Measurements from ENCODE around the gene EFNA5. TPM values are rescaled to one million over a fixed set of nuclear protein-coding genes. Genes with fewer than 3 reads are reported as not detected.

Gene EFNA5
- total RNA-seq, 1 experiment from 2014 or later = 50.0 TPM

GRCh38 chr5:107607196-107607595, 63.5 kb downstream of the EFNA5 start:
- DNase-seq (ENCODE audit: extremely low read depth, low read depth) = no peak

- no peak for DNase-seq (ENCODE audit: extremely low read depth, low read depth)
These were observed 65.1 kb downstream of the EFNA5 start for GRCh38 chr5:107605596-107606125.

- DNase-seq (ENCODE audit: extremely low read depth, low read depth) = no peak
These were observed 65.7 kb downstream of the EFNA5 start for GRCh38 chr5:107604990-107605389.

GRCh38 chr5:107604146-107604910, 66.4 kb downstream of the EFNA5 start:
- DNase-seq (ENCODE audit: extremely low read depth, low read depth) = no peak

- DNase-seq (ENCODE audit: extremely low read depth, low read depth) = no peak
These were observed 67.4 kb downstream of the EFNA5 start for GRCh38 chr5:107603349-107603748.

- DNase-seq (ENCODE audit: extremely low read depth, low read depth) = no peak
These were observed 67.8 kb downstream of the EFNA5 start for GRCh38 chr5:107602896-107603295.

- DNase-seq (ENCODE audit: extremely low read depth, low read depth) = no peak
These were observed 69.7 kb downstream of the EFNA5 start for GRCh38 chr5:107601076-107601475.

- DNase-seq (ENCODE audit: extremely low read depth, low read depth) = no peak
These were observed 71.8 kb downstream of the EFNA5 start for GRCh38 chr5:107598958-107599357.

- DNase-seq (ENCODE audit: extremely low read depth, low read depth) = no peak
These were observed 72.9 kb downstream of the EFNA5 start for GRCh38 chr5:107597803-107598202.

GRCh38 chr5:107597247-107597646, 73.5 kb downstream of the EFNA5 start:
- DNase-seq (ENCODE audit: extremely low read depth, low read depth) = no peak

GRCh38 chr5:107594253-107595045, 76.3 kb downstream of the EFNA5 start:
- no peak for DNase-seq (ENCODE audit: extremely low read depth, low read depth)

GRCh38 chr5:107593009-107593408, 77.7 kb downstream of the EFNA5 start:
- no peak for DNase-seq (ENCODE audit: extremely low read depth, low read depth)

- no peak for DNase-seq (ENCODE audit: extremely low read depth, low read depth)
These were observed 78.2 kb downstream of the EFNA5 start for GRCh38 chr5:107592515-107592914.

- no peak for DNase-seq (ENCODE audit: extremely low read depth, low read depth)
These were observed 80.1 kb downstream of the EFNA5 start for GRCh38 chr5:107590686-107591085.

GRCh38 chr5:107589520-107590193, 81.1 kb downstream of the EFNA5 start:
- DNase-seq (ENCODE audit: extremely low read depth, low read depth) = no peak

GRCh38 chr5:107582625-107583024, 88.1 kb downstream of the EFNA5 start:
- DNase-seq (ENCODE audit: extremely low read depth, low read depth) = no peak

GRCh38 chr5:107580889-107581820, 89.6 kb downstream of the EFNA5 start:
- DNase-seq (ENCODE audit: extremely low read depth, low read depth) = no peak

GRCh38 chr5:107578051-107578635, 92.6 kb downstream of the EFNA5 start:
- no peak for DNase-seq (ENCODE audit: extremely low read depth, low read depth)

GRCh38 chr5:107577394-107577950, 93.3 kb downstream of the EFNA5 start:
- no peak for DNase-seq (ENCODE audit: extremely low read depth, low read depth)

Measured in NCI-H460 (cell line).